Karpas-422 (cell line): ENCODE results near the gene LDOC1. TPM values are rescaled to one million over a fixed set of nuclear protein-coding genes. Genes with fewer than 3 reads are reported as not detected.
"Not testable (repeated sequence)": the region's sequence is repeated elsewhere in the genome, so short reads cannot be mapped to it uniquely, and the experiment has no call there.

Experiments used
- DNase-seq: peaks from one replicate; pipeline ENCODE4 v3.0.0-alpha.2; 2015
- H2AFZ ChIP-seq: fragments of 200-600 bp; sonication (generic); 2 replicates; pipeline ENCODE4 v1.6.1; 2014; ENCODE audit warnings: antibody characterized with exemption, low read length, mixed read lengths
- H3K27ac ChIP-seq: fragments of 200-600 bp; sonication (generic); 2 replicates; pipeline ENCODE4 v1.5.1; 2014; ENCODE audit warnings: mild to moderate bottlenecking, low read length, moderate library complexity
- H3K27me3 ChIP-seq: fragments of 200-600 bp; sonication (generic); 2 replicates; pipeline ENCODE4 v1.6.1; 2014; ENCODE audit warnings: low read length, mixed read lengths
- H3K36me3 ChIP-seq: fragments of 200-600 bp; sonication (generic); 2 replicates; pipeline ENCODE4 v1.6.1; 2014; ENCODE audit warnings: low read length, mixed read lengths; ENCODE audit not compliant: insufficient read depth
- H3K4me1 ChIP-seq: fragments of 200-600 bp; sonication (generic); 2 replicates; pipeline ENCODE4 v1.6.1; 2014; ENCODE audit warnings: mild to moderate bottlenecking, low read length, mixed read lengths
- H3K4me2 ChIP-seq: fragments of 200-600 bp; sonication (generic); 2 replicates; pipeline ENCODE4 v1.6.1; 2014; ENCODE audit warnings: low read length, low read depth, mild to moderate bottlenecking; ENCODE audit not compliant: poor library complexity, severe bottlenecking
- H3K4me3 ChIP-seq: fragments of 200-600 bp; sonication (generic); 2 replicates; pipeline ENCODE4 v1.5.1; 2014; ENCODE audit warnings: mild to moderate bottlenecking, antibody characterized with exemption, low read length, mixed read lengths
- H3K79me2 ChIP-seq: fragments of 200-600 bp; sonication (generic); 2 replicates; pipeline ENCODE4 v1.6.1; 2014; ENCODE audit warnings: mild to moderate bottlenecking, low read length, mixed read lengths
- H3K9ac ChIP-seq: fragments of 200-600 bp; sonication (generic); 2 replicates; pipeline ENCODE4 v1.6.0; 2014; ENCODE audit warnings: low read length
- H3K9me2 ChIP-seq: fragments of 200-600 bp; sonication (generic), shearing (Covaris generic); replicated peaks from 2 replicates; pipeline ENCODE4 v1.6.0; 2014; ENCODE audit warnings: mild to moderate bottlenecking, low read length, moderate library complexity; ENCODE audit not compliant: insufficient read depth
- H3K9me3 ChIP-seq: fragments of 300-700, 200-600 bp; sonication (generic); 2 replicates; pipeline ENCODE4 v1.6.1; 2014; ENCODE audit warnings: low read length, mixed read lengths
- H4K20me1 ChIP-seq: fragments of 200-600 bp; sonication (generic); 2 replicates; pipeline ENCODE4 v1.6.1; 2014; ENCODE audit warnings: mild to moderate bottlenecking, antibody characterized with exemption, low read length, low read depth; ENCODE audit not compliant: insufficient read depth
- total RNA-seq: library from RNA; depleted of rRNA; stranded (reverse); fragments of >200 nt; shearing (Covaris generic); gene quantifications from 2 replicates; pipeline ENCODE4 v1.2.3, GENCODE V29; 2014; ENCODE audit warnings: low replicate concordance

Gene LDOC1
- total RNA-seq, 1 experiment from 2014 or later: not detected

- no peak overlapping the region for H3K27ac ChIP-seq
- H3K4me1 ChIP-seq: no peaks in the 10 kb centered on the region
- H2AFZ ChIP-seq: no peak overlapping the region
- H3K36me3 ChIP-seq: no peaks in the 10 kb centered on the region
- H3K4me3 ChIP-seq: no peak overlapping the region
- no peaks in the 10 kb centered on the region for H3K9me2 ChIP-seq
- peaks cover 14% of the 10 kb centered on the region for H3K9me3 ChIP-seq
- H3K4me2 ChIP-seq: no peak overlapping the region
- no peaks in the 10 kb centered on the region for H3K79me2 ChIP-seq
- no peaks in the 10 kb centered on the region for H3K27me3 ChIP-seq
- H4K20me1 ChIP-seq: no peaks in the 10 kb centered on the region
- no peak for DNase-seq
- no peak overlapping the region for H3K9ac ChIP-seq
Observed at GRCh38 chrX:141180851-141181250, 3.9 kb upstream of the LDOC1 start.

- H3K79me2 ChIP-seq: no peaks in the 10 kb centered on the region
- no peaks in the 10 kb centered on the region for H3K4me1 ChIP-seq
- H3K4me3 ChIP-seq: no peak overlapping the region
- H3K9ac ChIP-seq: no peak overlapping the region
- no peaks in the 10 kb centered on the region for H4K20me1 ChIP-seq
- H3K27me3 ChIP-seq: no peaks in the 10 kb centered on the region
- no peak overlapping the region for H3K4me2 ChIP-seq
- no peaks in the 10 kb centered on the region for H3K9me2 ChIP-seq
- H3K9me3 ChIP-seq: peaks cover 12% of the 10 kb centered on the region; the same call in 1 of the 2 replicates
- no peak for DNase-seq
- H3K36me3 ChIP-seq: no peaks in the 10 kb centered on the region
- no peak overlapping the region for H2AFZ ChIP-seq
- no peak overlapping the region for H3K27ac ChIP-seq
Observed at GRCh38 chrX:141175786-141176185, 1.1 kb downstream of the LDOC1 start.

GRCh38 chrX:141164406-141164805, 12.5 kb downstream of the LDOC1 start:
- Histone ChIP-seq H3K4me2 (no peak overlapping the region), H3K9me3 (peaks cover 20% of the 10 kb centered on the region), H3K27me3 (no peaks in the 10 kb centered on the region), H3K79me2 (no peaks in the 10 kb centered on the region), H3K9ac (no peak overlapping the region), H2AFZ (no peak overlapping the region), H3K4me1 (no peaks in the 10 kb centered on the region), H3K36me3 (no peaks in the 10 kb centered on the region), H3K27ac (no peak overlapping the region), H3K4me3 (no peak overlapping the region), H4K20me1 (no peaks in the 10 kb centered on the region), H3K9me2 (no peaks in the 10 kb centered on the region)
- DNase-seq: no peak

GRCh38 chrX:141158084-141158483, 18.8 kb downstream of the LDOC1 start:
- DNase-seq: no peak

GRCh38 chrX:141155231-141155630, 21.7 kb downstream of the LDOC1 start:
- H2AFZ ChIP-seq, DNase-seq, H3K79me2 ChIP-seq, H3K9ac ChIP-seq, H3K27me3 ChIP-seq, H3K4me1 ChIP-seq, H3K36me3 ChIP-seq, H3K4me3 ChIP-seq, H3K27ac ChIP-seq, H4K20me1 ChIP-seq, H3K9me2 ChIP-seq, H3K4me2 ChIP-seq: not testable (repeated sequence)
- peaks cover 15% of the 10 kb centered on the region for H3K9me3 ChIP-seq

More at GRCh38 chrX:141158084-141158483, 18.8 kb downstream of the LDOC1 start:
- Histone ChIP-seq H3K4me3 (no peak overlapping the region), H4K20me1 (no peaks in the 10 kb centered on the region), H3K36me3 (no peaks in the 10 kb centered on the region), H3K9me3 (peaks cover 4% of the 10 kb centered on the region), H2AFZ (no peak overlapping the region), H3K9me2 (no peaks in the 10 kb centered on the region), H3K27me3 (no peaks in the 10 kb centered on the region), H3K4me2 (no peak overlapping the region), H3K4me1 (no peaks in the 10 kb centered on the region), H3K79me2 (no peaks in the 10 kb centered on the region), H3K27ac (no peak overlapping the region), H3K9ac (no peak overlapping the region)

- H4K20me1 ChIP-seq: no peaks in the 10 kb centered on the region
- no peaks in the 10 kb centered on the region for H3K79me2 ChIP-seq
- DNase-seq: no peak
- peaks cover 3% of the 10 kb centered on the region for H3K9me3 ChIP-seq
- no peak overlapping the region for H3K27ac ChIP-seq
- H3K36me3 ChIP-seq: no peaks in the 10 kb centered on the region
- H3K4me1 ChIP-seq: no peaks in the 10 kb centered on the region
- no peaks in the 10 kb centered on the region for H3K9me2 ChIP-seq
- H3K27me3 ChIP-seq: no peaks in the 10 kb centered on the region
- no peak overlapping the region for H3K4me3 ChIP-seq
- H2AFZ ChIP-seq: no peak overlapping the region
- H3K4me2 ChIP-seq: no peak overlapping the region
- H3K9ac ChIP-seq: no peak overlapping the region
Observed at GRCh38 chrX:141142946-141143345, 34.0 kb downstream of the LDOC1 start.

GRCh38 chrX:141133272-141133671, 43.7 kb downstream of the LDOC1 start:
- Histone ChIP-seq H3K36me3 (no peaks in the 10 kb centered on the region), H3K4me2 (no peak overlapping the region), H3K9me2 (no peaks in the 10 kb centered on the region), H3K4me3 (no peak overlapping the region), H3K27ac (no peak overlapping the region), H3K9ac (no peak overlapping the region), H3K79me2 (no peaks in the 10 kb centered on the region), H3K9me3 (peaks cover 13% of the 10 kb centered on the region), H2AFZ (no peak overlapping the region), H3K4me1 (no peaks in the 10 kb centered on the region), H4K20me1 (no peaks in the 10 kb centered on the region), H3K27me3 (no peaks in the 10 kb centered on the region)
- DNase-seq: no peak

GRCh38 chrX:141127146-141127545, 49.8 kb downstream of the LDOC1 start:
- no peaks in the 10 kb centered on the region for H3K36me3 ChIP-seq
- no peak overlapping the region for H3K9ac ChIP-seq
- no peaks in the 10 kb centered on the region for H3K79me2 ChIP-seq
- H2AFZ ChIP-seq: no peak overlapping the region
- H3K4me2 ChIP-seq: no peak overlapping the region
- H3K4me3 ChIP-seq: no peak overlapping the region
- no peak overlapping the region for H3K27ac ChIP-seq
- H3K27me3 ChIP-seq: no peaks in the 10 kb centered on the region
- H4K20me1 ChIP-seq: no peaks in the 10 kb centered on the region
- H3K9me3 ChIP-seq: peaks cover 5% of the 10 kb centered on the region
- no peaks in the 10 kb centered on the region for H3K9me2 ChIP-seq
- H3K4me1 ChIP-seq: no peaks in the 10 kb centered on the region
- no peak for DNase-seq
